ENCODE results near the gene KRTAP10-1.

KRTAP10-1 gene

GRCh38 chr21:44515359-44516165 lies 24.4 kb downstream of the KRTAP10-1 start:
- DNase-seq (ENCODE audit: low read depth): no peak

- DNase-seq (ENCODE audit: low read depth): no peak
Measured at GRCh38 chr21:44514746-44515358, 25.1 kb downstream of the KRTAP10-1 start.

- no peak for DNase-seq (ENCODE audit: low read depth)
Measured at GRCh38 chr21:44514218-44514520, 25.8 kb downstream of the KRTAP10-1 start.

GRCh38 chr21:44513389-44514217 lies 26.4 kb downstream of the KRTAP10-1 start:
- no peak for DNase-seq (ENCODE audit: low read depth)

GRCh38 chr21:44512496-44513388 lies 27.3 kb downstream of the KRTAP10-1 start:
- no peak for DNase-seq (ENCODE audit: low read depth)

- DNase-seq (ENCODE audit: low read depth): no peak
Measured at GRCh38 chr21:44511938-44512275, 28.1 kb downstream of the KRTAP10-1 start.

GRCh38 chr21:44511219-44511937 lies 28.6 kb downstream of the KRTAP10-1 start:
- no peak for DNase-seq (ENCODE audit: low read depth)

- DNase-seq (ENCODE audit: low read depth): no peak
Measured at GRCh38 chr21:44510508-44511218, 29.3 kb downstream of the KRTAP10-1 start.

GRCh38 chr21:44510109-44510507 lies 29.9 kb downstream of the KRTAP10-1 start:
- DNase-seq (ENCODE audit: low read depth): no peak

- no peak for DNase-seq (ENCODE audit: low read depth)
Measured at GRCh38 chr21:44509539-44509938, 30.5 kb downstream of the KRTAP10-1 start.

GRCh38 chr21:44508711-44509445 lies 31.1 kb downstream of the KRTAP10-1 start:
- DNase-seq (ENCODE audit: low read depth): no peak

- no peak for DNase-seq (ENCODE audit: low read depth)
Measured at GRCh38 chr21:44508426-44508710, 31.6 kb downstream of the KRTAP10-1 start.

- no peak for DNase-seq (ENCODE audit: low read depth)
Measured at GRCh38 chr21:44507673-44508425, 32.1 kb downstream of the KRTAP10-1 start.

GRCh38 chr21:44506279-44507255 lies 33.4 kb downstream of the KRTAP10-1 start:
- no peak for DNase-seq (ENCODE audit: low read depth)

GRCh38 chr21:44505673-44506278 lies 34.2 kb downstream of the KRTAP10-1 start:
- no peak for DNase-seq (ENCODE audit: low read depth)

GRCh38 chr21:44503901-44504399 lies 36.0 kb downstream of the KRTAP10-1 start:
- no peak for DNase-seq (ENCODE audit: low read depth)

Data from fibroblast of the conjunctiva (primary cell).